ENCODE results near the gene PDPK1.
"Not testable (repeated sequence)": the region's sequence is repeated elsewhere in the genome, so short reads cannot be mapped to it uniquely, and the experiment has no call there.

Gene PDPK1

GRCh38 chr16:2540912-2541311 is 3.1 kb downstream of the PDPK1 start:
- not testable (repeated sequence) for DNase-seq, ATAC-seq

GRCh38 chr16:2541409-2541808 is 3.6 kb downstream of the PDPK1 start:
- ATAC-seq, result not testable (repeated sequence)

GRCh38 chr16:2543771-2544170 is 6.0 kb downstream of the PDPK1 start:
- DNase-seq, ATAC-seq: not testable (repeated sequence)

More at GRCh38 chr16:2541409-2541808, 3.6 kb downstream of the PDPK1 start:
- DNase-seq, result not testable (repeated sequence)

- not testable (repeated sequence) for DNase-seq, ATAC-seq
These were observed 12.6 kb downstream of the PDPK1 start for GRCh38 chr16:2550283-2550878.

- not testable (repeated sequence) for DNase-seq, ATAC-seq
These were observed 13.6 kb downstream of the PDPK1 start for GRCh38 chr16:2551420-2551889.

- ATAC-seq, result not testable (repeated sequence)
These were observed 17.0 kb downstream of the PDPK1 start for GRCh38 chr16:2554709-2555425.

GRCh38 chr16:2557150-2557549 is 19.3 kb downstream of the PDPK1 start:
- DNase-seq, ATAC-seq: not testable (repeated sequence)

More at GRCh38 chr16:2554709-2555425, 17.0 kb downstream of the PDPK1 start:
- not testable (repeated sequence) for DNase-seq

- ATAC-seq, result peak; percentile 17
- DNase-seq, result not testable (repeated sequence)
These were observed 22.4 kb downstream of the PDPK1 start for GRCh38 chr16:2560131-2560797.

GRCh38 chr16:2560798-2561133 is 22.9 kb downstream of the PDPK1 start:
- DNase-seq (peak; percentile 69), ATAC-seq (peak; percentile 91)

- ATAC-seq, DNase-seq: not testable (repeated sequence)
These were observed 29.7 kb downstream of the PDPK1 start for GRCh38 chr16:2567506-2567905.

- DNase-seq, ATAC-seq: not testable (repeated sequence)
These were observed 30.8 kb downstream of the PDPK1 start for GRCh38 chr16:2568573-2568972.

- ATAC-seq, result peak; percentile 87
These were observed 34.9 kb downstream of the PDPK1 start for GRCh38 chr16:2572704-2573103.

GRCh38 chr16:2575839-2576238 is 38.0 kb downstream of the PDPK1 start:
- ATAC-seq, DNase-seq: not testable (repeated sequence)

More at GRCh38 chr16:2572704-2573103, 34.9 kb downstream of the PDPK1 start:
- DNase-seq, result not testable (repeated sequence)

- not testable (repeated sequence) for DNase-seq, ATAC-seq
These were observed 39.2 kb downstream of the PDPK1 start for GRCh38 chr16:2577044-2577443.

GRCh38 chr16:2578905-2579304 is 41.1 kb downstream of the PDPK1 start:
- ATAC-seq, DNase-seq: not testable (repeated sequence)

GRCh38 chr16:2580143-2580542 is 42.3 kb downstream of the PDPK1 start:
- peak; percentile 75 for ATAC-seq
- DNase-seq, result not testable (repeated sequence)

- not testable (repeated sequence) for DNase-seq, ATAC-seq
These were observed 43.0 kb downstream of the PDPK1 start for GRCh38 chr16:2580818-2581217.

- DNase-seq, result no peak
These were observed 47.2 kb downstream of the PDPK1 start for GRCh38 chr16:2584729-2585650.

GRCh38 chr16:2585651-2586081 is 47.8 kb downstream of the PDPK1 start:
- DNase-seq (no peak), ATAC-seq (no peak)

More at GRCh38 chr16:2584729-2585650, 47.2 kb downstream of the PDPK1 start:
- ATAC-seq, result no peak

GRCh38 chr16:2586241-2586640 is 48.4 kb downstream of the PDPK1 start:
- DNase-seq, result peak; percentile 42
- peak; percentile 37 for ATAC-seq

- DNase-seq, result no peak
- no peak for ATAC-seq
These were observed 49.2 kb downstream of the PDPK1 start for GRCh38 chr16:2586901-2587480.
